ES-I3 (cell line): ENCODE measurements around the gene ASPRV1.
"Not testable (repeated sequence)": the region's sequence is repeated elsewhere in the genome, so short reads cannot be mapped to it uniquely, and the experiment has no call there.

Source experiments
- H3K36me3 ChIP-seq: 2 replicates; pipeline ENCODE4 v1.6.1; 2013; ENCODE audit warnings: mild to moderate bottlenecking, low read length, control low read depth, moderate library complexity; ENCODE audit not compliant: insufficient read depth
- H3K4me1 ChIP-seq: 2 replicates; pipeline ENCODE4 v1.6.1; 2013; ENCODE audit warnings: mild to moderate bottlenecking, control low read depth, low read length; ENCODE audit not compliant: insufficient read depth
- H3K9ac ChIP-seq: 2 replicates; pipeline ENCODE4 v1.6.1; 2013; ENCODE audit warnings: low read depth, mild to moderate bottlenecking, low read length, moderate library complexity
- H3K9me3 ChIP-seq: 2 replicates; pipeline ENCODE4 v1.6.1; 2013; ENCODE audit warnings: mild to moderate bottlenecking, low read length, moderate library complexity; ENCODE audit not compliant: control insufficient read depth, insufficient read depth

Gene ASPRV1

DNA sequence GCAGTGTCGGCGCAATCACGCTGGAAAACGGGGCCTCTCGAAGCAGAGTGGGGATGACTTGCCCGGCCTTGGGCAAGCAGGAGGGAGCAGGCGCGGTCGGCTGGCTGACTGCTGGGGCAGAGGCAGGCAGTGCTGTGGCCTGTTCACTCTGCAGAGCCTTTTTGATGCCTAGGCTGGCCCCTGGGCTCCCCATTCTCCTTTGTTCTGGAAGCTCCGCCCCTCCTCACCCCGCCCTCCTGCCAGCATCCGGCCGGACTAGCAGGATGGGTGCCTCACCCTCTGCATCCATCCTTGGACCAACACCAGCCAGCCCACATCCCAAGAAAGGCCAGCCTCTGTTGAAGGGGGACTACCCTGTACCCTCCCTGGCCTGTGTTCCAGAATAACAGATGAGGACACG, at the start of gene ASPRV1:
Gene ASPRV1, minus strand, starts transcription at position 136 of the 400 bp plus-strand sequence. CDS start 195 bp downstream, outside the sequence.
- Histone ChIP-seq H3K9ac (no peak within 1 kb of the TSS), H3K4me1 (peaks cover 13% of the 10 kb centered on the region), H3K9me3 (no peaks in the 10 kb centered on the region), H3K36me3 (no peaks in the 10 kb centered on the region)

DNA sequence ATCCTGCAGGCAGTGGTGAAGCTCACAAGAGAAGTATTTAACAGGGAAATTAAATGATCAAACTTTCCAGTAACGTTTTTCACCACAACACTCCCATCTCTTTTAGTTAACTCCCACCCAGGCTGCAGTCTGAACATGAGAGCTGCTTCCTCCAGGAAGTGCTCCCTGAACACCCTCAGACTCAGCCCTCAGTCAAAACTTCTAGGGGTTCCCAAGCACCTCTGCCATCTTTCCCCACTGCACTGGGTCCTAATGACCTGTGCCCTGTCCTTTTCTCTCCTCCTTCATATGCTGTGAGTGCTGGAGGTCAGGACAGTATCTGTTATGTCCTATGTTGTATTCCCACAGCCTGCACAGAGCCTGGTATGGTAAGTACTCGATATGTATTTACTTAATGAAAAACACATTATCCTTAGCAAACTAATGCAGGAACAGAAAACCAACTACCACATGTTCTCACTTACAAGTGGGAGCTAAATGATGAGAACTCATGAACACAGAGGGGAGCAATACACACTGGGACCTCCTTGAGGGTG, 49.2 kb upstream of the ASPRV1 start:
- Histone ChIP-seq H3K9ac (no peak overlapping the region), H3K4me1 (peaks cover 7% of the 10 kb centered on the region; the same call in 1 of the 2 replicates), H3K36me3 (no peaks in the 10 kb centered on the region), H3K9me3 (no peaks in the 10 kb centered on the region; the same call in 1 of the 2 replicates)

DNA sequence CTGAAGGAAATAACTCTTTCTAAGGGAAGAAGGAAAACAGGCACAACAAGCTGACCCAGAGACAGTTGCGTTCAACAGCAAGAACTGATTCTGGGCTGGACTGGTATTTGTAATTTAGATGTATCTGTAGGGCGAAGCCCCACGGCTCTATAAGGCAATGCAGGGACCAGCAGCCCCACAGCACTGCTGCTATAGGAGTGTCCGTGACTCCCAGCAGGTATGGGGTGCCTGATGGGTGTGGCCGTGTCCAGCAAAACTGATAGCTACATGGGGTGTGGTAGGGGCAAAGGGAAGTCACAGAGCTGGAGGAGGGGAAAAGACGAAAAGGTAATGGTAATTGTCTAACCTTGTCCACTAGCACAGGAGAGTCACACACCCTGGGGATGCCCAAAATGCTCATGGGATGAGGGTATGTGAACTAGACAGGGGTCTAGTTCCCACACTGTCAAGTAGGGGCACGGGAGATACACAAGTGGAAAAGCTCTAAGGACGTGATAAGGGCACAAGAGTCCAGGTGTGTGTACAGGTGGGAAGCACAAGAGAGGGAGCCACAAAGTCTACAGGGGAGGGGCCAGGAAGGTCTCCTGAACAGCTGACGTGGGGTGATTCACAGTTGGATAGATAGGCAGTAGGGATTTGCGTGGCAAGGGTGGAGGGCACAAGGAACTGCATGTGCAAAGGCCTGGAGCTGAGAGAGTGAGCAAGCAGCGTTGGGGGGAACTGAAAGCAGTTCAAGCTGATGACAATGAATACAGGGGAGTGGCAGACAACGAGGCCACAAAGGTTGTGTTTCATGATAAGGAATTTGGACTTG, 48.5 kb upstream of the ASPRV1 start:
- peaks cover 7% of the 10 kb centered on the region; the same call in 1 of the 2 replicates for H3K4me1 ChIP-seq
- no peak overlapping the region for H3K9ac ChIP-seq
- H3K9me3 ChIP-seq = no peaks in the 10 kb centered on the region; the same call in 1 of the 2 replicates
- H3K36me3 ChIP-seq = no peaks in the 10 kb centered on the region

DNA sequence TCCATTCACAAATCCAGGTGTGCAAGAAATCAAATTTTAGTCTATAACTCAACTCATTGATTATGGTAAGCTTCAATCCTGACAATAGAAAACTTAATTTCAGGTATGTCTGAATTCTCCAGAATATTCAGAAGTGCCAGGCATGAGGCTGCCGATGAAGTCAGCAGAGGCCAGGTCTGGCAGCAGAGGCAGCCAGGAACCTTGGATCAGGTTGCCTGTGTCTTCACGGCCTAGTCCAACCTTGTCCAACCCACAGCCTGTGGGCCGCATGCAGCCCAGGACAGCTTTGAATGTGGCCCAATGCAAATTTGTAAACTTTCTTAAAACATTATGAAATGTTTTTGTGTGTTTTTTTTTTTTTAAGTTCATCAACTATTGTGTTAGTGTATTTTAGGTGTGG, 46.9 kb upstream of the ASPRV1 start:
- Histone ChIP-seq H3K4me1 (peaks cover 7% of the 10 kb centered on the region; the same call in 1 of the 2 replicates), H3K9ac (no peak overlapping the region), H3K9me3 (no peaks in the 10 kb centered on the region), H3K36me3 (no peaks in the 10 kb centered on the region)

DNA sequence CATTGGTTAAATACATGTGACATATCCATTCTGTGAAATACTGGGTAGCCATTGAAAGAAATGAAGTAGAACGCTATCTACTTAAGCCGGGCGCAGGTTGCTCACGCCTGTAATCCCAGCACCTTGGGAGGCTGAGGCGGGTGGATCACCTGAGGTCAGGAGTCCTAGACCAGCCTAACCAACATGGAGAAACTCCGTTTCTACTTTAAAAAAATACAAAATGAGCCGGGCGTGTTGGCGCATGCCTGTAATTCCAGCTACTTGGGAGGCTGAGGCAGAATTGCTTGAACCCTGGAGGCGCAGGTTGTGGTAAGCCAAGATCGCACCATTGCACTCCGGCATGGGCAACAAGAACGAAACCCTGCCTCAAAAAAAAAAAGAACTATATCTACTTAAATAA, 45.7 kb upstream of the ASPRV1 start:
- Histone ChIP-seq H3K9ac (no peak overlapping the region), H3K9me3 (no peaks in the 10 kb centered on the region), H3K4me1 (peaks cover 15% of the 10 kb centered on the region), H3K36me3 (no peaks in the 10 kb centered on the region)

DNA sequence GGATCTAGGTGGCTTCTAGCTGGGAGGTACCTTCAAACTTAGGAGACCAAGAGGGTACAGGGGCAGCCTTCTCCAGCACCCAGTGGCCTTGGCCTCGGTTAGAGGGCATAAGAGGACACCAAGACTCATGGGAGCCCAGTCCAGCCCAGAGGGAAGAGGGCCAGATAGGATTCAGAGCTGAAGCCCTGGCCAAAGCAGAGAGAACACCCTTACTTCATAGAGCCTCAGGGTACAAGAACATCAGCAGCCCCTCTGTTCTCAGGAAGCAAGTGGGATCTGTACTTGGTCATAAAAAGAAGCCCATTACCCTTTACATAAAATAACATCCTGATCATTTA, 45.0 kb upstream of the ASPRV1 start:
- peaks cover 16% of the 10 kb centered on the region for H3K4me1 ChIP-seq
- H3K9me3 ChIP-seq = no peaks in the 10 kb centered on the region
- H3K9ac ChIP-seq = no peak overlapping the region
- H3K36me3 ChIP-seq = no peaks in the 10 kb centered on the region

DNA sequence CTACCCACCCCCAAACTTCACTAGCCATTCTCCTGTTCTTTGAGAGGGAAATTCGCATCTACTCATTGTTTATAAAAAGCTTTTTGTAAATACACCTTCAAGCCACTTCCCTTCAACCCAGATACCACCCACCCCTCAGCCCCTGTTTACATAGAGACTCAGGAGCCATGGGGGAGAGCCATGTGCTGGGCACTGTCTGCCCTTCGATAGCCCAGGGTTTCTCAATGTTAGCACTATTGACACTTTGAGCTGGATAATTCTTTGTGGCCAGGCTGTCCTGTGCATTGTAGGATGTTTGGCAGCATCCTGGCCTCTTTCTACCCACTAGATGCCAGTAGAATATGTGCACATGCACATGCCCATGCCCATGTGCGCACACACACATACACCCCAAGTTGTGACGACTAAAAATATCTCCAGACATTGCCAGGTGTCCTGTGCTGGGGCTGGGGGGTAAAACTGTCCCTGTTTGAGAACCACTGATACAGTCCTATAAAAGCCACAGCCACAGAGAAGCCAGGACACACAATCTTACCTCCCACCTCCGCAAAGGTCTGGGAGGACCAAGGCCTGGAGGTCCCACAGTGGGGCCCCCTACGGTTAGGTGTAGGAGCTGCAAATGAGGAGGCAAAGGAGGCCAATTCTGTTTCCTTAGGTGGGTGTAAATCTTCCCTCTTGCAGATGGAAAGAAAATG, 44.5 kb upstream of the ASPRV1 start:
- H3K36me3 ChIP-seq = no peaks in the 10 kb centered on the region
- H3K4me1 ChIP-seq = peaks cover 16% of the 10 kb centered on the region
- H3K9ac ChIP-seq = no peak overlapping the region
- no peaks in the 10 kb centered on the region for H3K9me3 ChIP-seq

DNA sequence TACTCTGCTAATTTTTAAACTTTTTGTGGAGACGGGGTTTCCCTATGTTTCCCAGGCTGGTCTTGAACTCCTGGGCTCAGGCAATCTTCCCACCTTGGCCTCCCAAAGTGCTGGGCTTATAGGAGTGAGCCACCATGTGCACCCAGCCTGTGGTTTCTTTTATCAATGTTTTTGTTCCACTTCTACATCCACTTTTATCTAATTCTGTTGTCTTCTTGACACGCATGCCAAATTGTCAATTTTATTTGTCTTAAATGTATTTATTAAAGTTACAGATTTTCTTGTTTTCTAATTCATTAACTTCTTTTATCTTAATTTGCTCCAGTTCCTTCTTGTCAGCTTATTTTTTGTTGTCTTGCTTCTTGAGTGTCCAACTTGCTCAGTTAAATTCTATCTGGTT, 43.8 kb upstream of the ASPRV1 start:
- H3K9ac ChIP-seq = no peak overlapping the region
- H3K9me3 ChIP-seq = no peaks in the 10 kb centered on the region
- peaks cover 16% of the 10 kb centered on the region for H3K4me1 ChIP-seq
- H3K36me3 ChIP-seq = no peaks in the 10 kb centered on the region

DNA sequence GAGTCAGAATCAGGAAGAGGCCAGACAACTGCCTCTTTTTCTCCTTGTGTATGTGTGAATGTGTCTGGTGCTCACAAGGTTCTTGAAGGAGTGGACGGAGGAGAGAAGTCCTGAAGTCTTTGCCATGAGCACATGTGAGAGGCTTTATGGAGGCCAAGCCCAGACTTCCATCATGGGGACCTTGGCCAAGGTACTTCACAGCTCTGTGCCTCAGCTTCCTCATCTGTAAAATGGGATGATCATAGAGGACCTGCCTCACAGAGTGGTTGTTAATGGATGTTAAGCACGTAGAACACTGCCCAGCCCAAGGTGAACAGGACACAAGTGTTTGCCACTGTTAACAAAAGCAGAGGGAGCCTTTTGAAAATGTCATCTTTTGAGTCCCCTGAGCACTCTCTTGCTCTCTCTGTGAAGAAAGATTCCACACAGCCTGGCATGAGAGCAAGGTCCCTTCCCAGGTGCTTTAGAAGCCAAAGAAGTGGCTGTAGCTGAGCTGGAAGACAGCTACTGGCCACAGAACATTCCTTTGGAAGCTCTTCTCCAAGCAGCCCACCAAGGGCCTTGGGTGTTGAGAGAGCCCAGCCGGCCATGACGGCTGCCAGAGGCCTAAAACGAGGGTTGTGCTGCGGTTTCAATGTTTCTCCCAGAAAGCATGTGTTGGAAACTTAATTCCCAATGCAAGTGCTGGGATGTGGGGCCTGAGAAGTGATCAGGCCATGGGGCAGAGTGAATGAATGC, 41.8 kb upstream of the ASPRV1 start:
- H3K4me1 ChIP-seq = peaks cover 16% of the 10 kb centered on the region
- H3K9me3 ChIP-seq = no peaks in the 10 kb centered on the region
- H3K36me3 ChIP-seq = no peaks in the 10 kb centered on the region
- no peak overlapping the region for H3K9ac ChIP-seq

DNA sequence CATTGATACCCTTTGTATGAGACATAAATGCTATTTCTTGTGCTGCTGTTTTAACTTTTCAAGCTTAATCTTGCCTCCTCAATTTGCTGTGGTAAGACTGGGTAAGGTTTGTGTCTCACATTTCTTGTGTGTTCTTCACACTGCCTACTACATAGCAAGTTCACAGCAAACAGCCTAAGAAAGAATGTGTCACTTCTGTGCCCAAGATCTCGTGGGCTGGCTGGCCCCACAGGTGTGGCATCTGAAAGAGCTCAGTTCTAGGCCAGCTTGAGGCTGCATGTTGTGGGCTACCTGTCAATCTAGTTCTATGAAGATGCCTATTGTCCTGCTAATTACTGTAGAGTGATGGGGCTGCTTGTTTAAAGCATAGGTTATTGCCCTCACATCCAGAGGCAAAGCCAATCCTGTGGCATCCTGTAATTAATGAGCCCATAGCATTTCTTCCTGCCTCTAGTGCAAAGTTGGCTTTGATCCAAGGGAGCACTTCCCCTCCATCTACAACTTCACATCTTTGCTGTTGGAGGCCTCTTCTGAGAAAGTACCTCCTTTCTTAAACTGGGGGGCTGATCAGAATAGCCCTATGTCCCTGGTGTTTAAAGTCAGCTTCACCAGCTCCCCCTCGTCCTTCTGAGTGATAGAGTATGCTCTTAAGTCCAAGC, 40.9 kb upstream of the ASPRV1 start:
- Histone ChIP-seq H3K9ac (no peak overlapping the region), H3K9me3 (no peaks in the 10 kb centered on the region), H3K4me1 (peaks cover 24% of the 10 kb centered on the region), H3K36me3 (no peaks in the 10 kb centered on the region)

DNA sequence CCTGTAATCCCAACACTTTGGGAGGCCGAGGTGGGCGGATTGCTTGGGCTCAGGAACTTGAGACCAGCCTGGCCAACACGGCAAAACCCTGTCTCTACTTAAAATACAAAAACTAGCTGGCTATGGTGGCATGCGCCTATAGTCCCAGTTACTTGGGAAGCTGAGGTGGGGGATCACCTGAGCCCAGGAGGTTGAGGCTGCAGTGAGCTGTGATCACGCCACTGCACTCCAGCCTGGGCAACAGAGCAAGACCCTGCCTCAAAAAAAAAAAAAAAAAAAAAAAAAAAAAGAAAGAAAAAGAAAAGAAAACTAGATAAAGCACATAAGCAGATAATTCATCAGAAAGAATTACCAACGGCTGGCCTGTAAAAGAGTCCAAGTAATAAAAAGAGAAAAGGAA, 39.1 kb upstream of the ASPRV1 start:
- H3K36me3 ChIP-seq, H3K9me3 ChIP-seq, H3K9ac ChIP-seq: not testable (repeated sequence)
- H3K4me1 ChIP-seq = peaks cover 27% of the 10 kb centered on the region

DNA sequence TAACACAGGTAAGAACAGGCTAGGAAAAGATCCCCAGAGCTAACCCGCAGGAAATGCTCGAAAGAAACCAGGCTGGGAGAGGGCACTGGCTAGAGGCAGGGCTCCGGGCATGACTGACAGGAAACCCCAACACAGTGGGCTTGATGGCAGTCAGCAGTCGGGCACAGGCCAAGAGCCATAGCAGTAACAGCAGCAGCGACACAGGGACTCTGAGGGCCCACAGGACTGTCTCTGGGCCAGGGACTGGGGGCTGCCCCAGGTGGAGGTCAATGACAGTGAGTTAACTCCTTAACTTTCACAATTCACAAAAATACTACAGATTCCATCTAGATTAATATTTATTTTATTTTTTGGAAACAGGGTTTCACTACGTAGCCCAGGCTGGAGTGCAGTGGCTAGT, 37.3 kb upstream of the ASPRV1 start:
- H3K36me3 ChIP-seq = no peaks in the 10 kb centered on the region
- H3K4me1 ChIP-seq = peaks cover 27% of the 10 kb centered on the region
- no peak overlapping the region for H3K9ac ChIP-seq
- no peaks in the 10 kb centered on the region for H3K9me3 ChIP-seq

DNA sequence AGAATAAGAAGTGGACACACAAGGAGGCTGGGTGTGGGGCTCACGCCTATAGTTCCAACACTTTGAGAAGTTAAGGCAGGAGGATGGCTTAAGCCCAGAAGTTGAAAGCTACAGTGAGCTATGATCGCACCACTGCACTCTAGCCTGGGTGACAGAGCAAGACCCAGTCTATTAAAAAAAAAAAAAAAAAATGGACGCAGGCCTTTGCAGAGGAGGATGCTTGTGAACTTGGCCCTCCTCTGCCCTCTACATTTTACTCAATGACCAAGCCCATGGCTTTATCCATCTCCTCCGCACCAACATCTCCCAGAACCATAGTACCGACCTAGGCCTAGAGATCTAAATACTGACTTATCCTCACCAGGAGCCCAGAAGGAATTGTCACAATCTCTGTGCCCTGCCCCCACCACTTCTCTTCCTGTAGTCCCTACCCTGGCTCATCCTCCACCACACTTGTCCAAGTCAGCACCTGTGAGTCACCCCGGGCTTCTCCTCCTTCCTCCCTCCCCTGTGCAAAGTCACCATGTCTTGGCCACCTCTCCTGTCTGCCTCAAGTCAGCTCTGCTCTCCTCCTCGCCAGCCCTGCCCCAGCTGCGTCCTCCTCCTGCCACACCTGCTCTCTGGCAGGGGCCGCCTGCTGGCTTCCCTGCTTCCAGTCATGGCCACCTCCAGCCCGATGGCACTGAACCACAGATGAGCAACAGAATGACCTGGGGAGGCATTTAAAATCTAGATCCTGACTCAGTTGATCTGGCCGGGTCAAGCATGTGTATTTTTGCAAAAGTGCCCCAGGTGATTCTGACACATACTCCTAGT, 35.8 kb upstream of the ASPRV1 start:
- no peaks in the 10 kb centered on the region for H3K36me3 ChIP-seq
- H3K4me1 ChIP-seq = peaks cover 20% of the 10 kb centered on the region
- no peaks in the 10 kb centered on the region for H3K9me3 ChIP-seq
- H3K9ac ChIP-seq = no peak overlapping the region
